OCI-LY1 (cell line): ENCODE results near the gene ALPK3.

Experiments used
- CTCF ChIP-seq: fragments of 200-600 bp; sonication (generic), shearing (Covaris generic); IDR thresholded peaks from 2 replicates; pipeline ENCODE4 v1.5.1; 2017; ENCODE audit warnings: mild to moderate bottlenecking, antibody characterized with exemption, low read length, moderate library complexity, mixed read lengths
- EZH2 ChIP-seq: fragments of 200-600 bp; sonication (generic), shearing (Covaris generic); IDR thresholded peaks from 2 replicates; pipeline ENCODE4 v1.8.0; 2017; ENCODE audit warnings: borderline replicate concordance, mixed run types, mild to moderate bottlenecking, antibody characterized with exemption, low read length, moderate library complexity, mixed read lengths

GRCh38 chr15:84788500-84788899 lies 28.7 kb upstream of the ALPK3 start:
- TF ChIP-seq CTCF (no peak), EZH2 (no peak)
